ENCODE data around the gene PTPRO.

The PTPRO gene

DNA sequence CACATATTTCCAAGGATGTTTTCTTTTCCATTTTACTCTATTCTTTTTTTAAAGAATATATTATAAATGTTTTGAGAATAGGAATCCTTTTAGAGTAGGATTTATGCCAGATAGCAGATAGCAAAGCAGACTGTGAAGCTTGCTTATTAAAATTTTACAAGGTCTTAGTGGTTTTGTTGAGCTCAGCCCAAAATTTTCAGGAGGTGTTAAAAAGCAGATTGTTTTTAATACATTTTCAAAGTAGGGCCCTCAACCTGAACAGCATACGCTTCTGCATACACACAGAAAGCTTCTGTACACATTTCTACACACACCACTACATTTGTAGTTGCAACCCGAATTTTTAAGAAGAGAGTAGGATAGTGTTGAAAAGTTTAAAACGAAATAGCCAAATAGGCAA is 315.9 kb downstream of the PTPRO start:
- no peak overlapping the region for H3K4me3 ChIP-seq (ENCODE audit: low read depth, low read length)
- TF ChIP-seq, protein P1, sequence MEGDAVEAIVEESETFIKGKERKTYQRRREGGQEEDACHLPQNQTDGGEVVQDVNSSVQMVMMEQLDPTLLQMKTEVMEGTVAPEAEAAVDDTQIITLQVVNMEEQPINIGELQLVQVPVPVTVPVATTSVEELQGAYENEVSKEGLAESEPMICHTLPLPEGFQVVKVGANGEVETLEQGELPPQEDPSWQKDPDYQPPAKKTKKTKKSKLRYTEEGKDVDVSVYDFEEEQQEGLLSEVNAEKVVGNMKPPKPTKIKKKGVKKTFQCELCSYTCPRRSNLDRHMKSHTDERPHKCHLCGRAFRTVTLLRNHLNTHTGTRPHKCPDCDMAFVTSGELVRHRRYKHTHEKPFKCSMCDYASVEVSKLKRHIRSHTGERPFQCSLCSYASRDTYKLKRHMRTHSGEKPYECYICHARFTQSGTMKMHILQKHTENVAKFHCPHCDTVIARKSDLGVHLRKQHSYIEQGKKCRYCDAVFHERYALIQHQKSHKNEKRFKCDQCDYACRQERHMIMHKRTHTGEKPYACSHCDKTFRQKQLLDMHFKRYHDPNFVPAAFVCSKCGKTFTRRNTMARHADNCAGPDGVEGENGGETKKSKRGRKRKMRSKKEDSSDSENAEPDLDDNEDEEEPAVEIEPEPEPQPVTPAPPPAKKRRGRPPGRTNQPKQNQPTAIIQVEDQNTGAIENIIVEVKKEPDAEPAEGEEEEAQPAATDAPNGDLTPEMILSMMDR (IDR thresholded peaks at IDR 0.05; ENCODE audit: low read depth, low read length), result no peak

DNA sequence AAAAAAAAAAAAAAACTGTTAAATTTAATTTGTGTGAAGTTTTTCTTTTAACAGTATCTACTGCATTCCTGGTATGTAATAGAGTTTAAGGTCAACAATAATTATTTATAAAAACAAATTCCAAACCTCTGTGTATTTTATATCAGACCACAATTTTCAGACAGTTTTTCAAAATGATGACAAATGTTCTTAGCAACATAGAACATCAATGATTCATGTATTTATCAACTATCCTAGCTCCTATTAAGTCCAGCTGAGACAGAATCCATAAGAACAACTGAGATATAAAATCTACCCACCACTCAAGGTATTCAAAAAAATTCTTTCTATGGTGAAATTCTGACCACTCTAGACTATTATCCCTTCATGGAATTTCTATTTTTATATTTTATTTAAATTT is 322.4 kb downstream of the PTPRO start:
- H3K4me3 ChIP-seq (ENCODE audit: low read depth, low read length), result no peak overlapping the region
- TF ChIP-seq, protein P1 (IDR thresholded peaks at IDR 0.05; ENCODE audit: low read depth, low read length), result no peak

- TF ChIP-seq, protein P1 (IDR thresholded peaks at IDR 0.05; ENCODE audit: low read depth, low read length), result no peak
Observed at GRCh38 chr12:15646581-15646980, 324.3 kb downstream of the PTPRO start.

More at GRCh38 chr12:15646581-15646980, 324.3 kb downstream of the PTPRO start:
- H3K4me3 ChIP-seq (ENCODE audit: low read depth, low read length), result no peak overlapping the region

All from WI38 (cell line).